CD14-positive monocyte (primary cell): ENCODE data around the gene ME2. TPM values are rescaled to one million over a fixed set of nuclear protein-coding genes. Genes with fewer than 3 reads are reported as not detected.

ENCODE experiments used
- DNase-seq, 3 donors: peaks; one replicate each; pipeline ENCODE4 v3.0.0-alpha.2; 2011 to 2022
- H2AFZ ChIP-seq: 2 replicates; pipeline ENCODE4 v1.6.0; 2012; ENCODE audit warnings: mild to moderate bottlenecking, low read depth, low read length, inconsistent platforms; ENCODE audit not compliant: insufficient read depth, poor library complexity, severe bottlenecking
- H3K27ac ChIP-seq, 2 donors: 1 replicate in 1 of 2; 2 replicates in 1 of 2; pipeline ENCODE4 v1.5.1; 2012 to 2013; ENCODE audit warnings: low read length in 2 of 2, control low read depth in 1 of 2, inconsistent platforms in 1 of 2, low read depth in 1 of 2, mild to moderate bottlenecking in 1 of 2
- H3K27me3 ChIP-seq, 2 donors: one replicate each; pipeline versions ENCODE4 v1.6.0 to v1.6.1; 2011 to 2013; ENCODE audit warnings: low read length in 2 of 2; ENCODE audit not compliant: control insufficient read depth in 2 of 2, insufficient read depth in 2 of 2
- H3K36me3 ChIP-seq, 2 donors: replicated peaks in 1 of 2; 1 replicate in 1 of 2; 2 replicates in 1 of 2; pipeline versions ENCODE4 v1.5.1 to v1.6.1; 2012 to 2013; ENCODE audit warnings: low read length in 2 of 2, control low read depth in 1 of 2, inconsistent platforms in 1 of 2, mild to moderate bottlenecking in 1 of 2; ENCODE audit not compliant: insufficient read depth in 2 of 2, control insufficient read depth in 1 of 2
- H3K4me1 ChIP-seq, 2 donors: 1 replicate in 1 of 2; 2 replicates in 1 of 2; pipeline versions ENCODE4 v1.5.1 to v1.6.1; 2012 to 2013; ENCODE audit warnings: low read length in 2 of 2, control low read depth in 1 of 2, inconsistent platforms in 1 of 2, mild to moderate bottlenecking in 1 of 2, moderate library complexity in 1 of 2; ENCODE audit not compliant: insufficient read depth in 2 of 2, control insufficient read depth in 1 of 2
- H3K4me2 ChIP-seq: replicated peaks from 2 replicates; pipeline ENCODE3; 2012; ENCODE audit warnings: low read length, moderate library complexity, mild to moderate bottlenecking; ENCODE audit not compliant: poor library complexity, severe bottlenecking; ENCODE audit errors: extremely low read depth
- H3K4me3 ChIP-seq, 3 experiments: fragments of 200-600 bp in 1 of 3; sonication (generic) in 1 of 3; replicated peaks in 1 of 3; 1 replicate in 2 of 3; 2 replicates in 1 of 3; pipeline ENCODE4 v1.5.1; 2011 to 2013; ENCODE audit warnings: low read length in 3 of 3, mild to moderate bottlenecking in 3 of 3, control low read depth in 2 of 3, low read depth in 2 of 3, inconsistent platforms in 1 of 3, moderate library complexity in 1 of 3
- H3K79me2 ChIP-seq: 2 replicates; pipeline ENCODE4 v1.6.0; 2012; ENCODE audit warnings: mild to moderate bottlenecking, control low read depth, inconsistent platforms, low read length, moderate library complexity; ENCODE audit not compliant: insufficient read depth
- H3K9ac ChIP-seq: 2 replicates; pipeline ENCODE4 v1.6.0; 2017; ENCODE audit warnings: low read length, mild to moderate bottlenecking; ENCODE audit not compliant: insufficient read depth, poor library complexity, severe bottlenecking
- H3K9me3 ChIP-seq, 2 donors: replicated peaks in 1 of 2; 1 replicate in 1 of 2; 2 replicates in 1 of 2; pipeline versions ENCODE4 v1.5.1 to v1.6.1; 2012 to 2013; ENCODE audit warnings: low read length in 2 of 2, control low read depth in 1 of 2; ENCODE audit not compliant: control insufficient read depth in 1 of 2, insufficient read depth in 1 of 2
- H4K20me1 ChIP-seq: 2 replicates; pipeline ENCODE4 v1.6.0; 2012; ENCODE audit warnings: mild to moderate bottlenecking, low read length, control low read depth, moderate library complexity; ENCODE audit not compliant: insufficient read depth
- H3K27ac Mint-ChIP-seq, 7 donors: one replicate each; pipeline ENCODE4 v1.8.0; 2020; ENCODE audit warnings: mild to moderate bottlenecking in 7 of 7, mixed read lengths in 7 of 7, moderate library complexity in 6 of 7, inconsistent platforms in 2 of 7
- H3K27me3 Mint-ChIP-seq, 3 donors: one replicate each; pipeline ENCODE4 v1.8.0; 2021 to 2022; ENCODE audit warnings: low read depth in 3 of 3, mild to moderate bottlenecking in 3 of 3, mixed read lengths in 3 of 3, moderate library complexity in 3 of 3, inconsistent platforms in 1 of 3
- H3K36me3 Mint-ChIP-seq, 2 donors: one replicate each; pipeline ENCODE4 v1.8.0; 2020; ENCODE audit warnings: mixed read lengths in 2 of 2, inconsistent platforms in 1 of 2, mild to moderate bottlenecking in 1 of 2
- H3K4me1 Mint-ChIP-seq: one replicate; pipeline ENCODE4 v1.8.0; 2020; ENCODE audit warnings: mild to moderate bottlenecking, mixed read lengths
- H3K4me3 Mint-ChIP-seq, 2 donors: one replicate each; pipeline ENCODE4 v1.8.0; 2020; ENCODE audit warnings: mild to moderate bottlenecking in 2 of 2, mixed read lengths in 2 of 2, moderate library complexity in 1 of 2
- H3K9me3 Mint-ChIP-seq, 7 donors: one replicate each; pipeline ENCODE4 v1.8.0; 2020 to 2022; ENCODE audit warnings: mixed read lengths in 7 of 7, mild to moderate bottlenecking in 6 of 7, moderate library complexity in 6 of 7, inconsistent platforms in 2 of 7
- CTCF ChIP-seq: fragments of 200-600 bp; IDR thresholded peaks from one replicate; pipeline ENCODE4 v1.8.0; 2022; ENCODE audit warnings: antibody characterized with exemption, mild to moderate bottlenecking
- WGBS: methylation state at CpG from one replicate; pipeline ENCODE4 v1.1.5; 2013; ENCODE audit warnings: missing lambda C conversion rate; ENCODE audit not compliant: insufficient coverage; 5-methylcytosine and 5-hydroxymethylcytosine counted together
- intact Hi-C, 2 donors: fragments of 100-400 bp; cut with micrococcal nuclease; formaldehyde crosslinking; loops; one replicate each; pipeline versions ENCODE4 v1.15.0 to v1.15.1; 2023
- polyA plus RNA-seq, 3 donors: library from polyadenylated mRNA; depleted of rRNA in 1 of 3; unstranded in 2 of 3; stranded (reverse) in 1 of 3; fragments of 300-500 nt in 2 of 3; fragments of >200 nt in 1 of 3; fragmentation: Illumina TruSeq in 2 of 3; gene quantifications; 1 replicate in 2 of 3; 2 replicates in 1 of 3; pipeline ENCODE4 v1.2.3, GENCODE V29; 2012 to 2021

Gene ME2
- polyA plus RNA-seq, 3 donors = 48.7 to 93.8 (median 71.7) TPM

DNA sequence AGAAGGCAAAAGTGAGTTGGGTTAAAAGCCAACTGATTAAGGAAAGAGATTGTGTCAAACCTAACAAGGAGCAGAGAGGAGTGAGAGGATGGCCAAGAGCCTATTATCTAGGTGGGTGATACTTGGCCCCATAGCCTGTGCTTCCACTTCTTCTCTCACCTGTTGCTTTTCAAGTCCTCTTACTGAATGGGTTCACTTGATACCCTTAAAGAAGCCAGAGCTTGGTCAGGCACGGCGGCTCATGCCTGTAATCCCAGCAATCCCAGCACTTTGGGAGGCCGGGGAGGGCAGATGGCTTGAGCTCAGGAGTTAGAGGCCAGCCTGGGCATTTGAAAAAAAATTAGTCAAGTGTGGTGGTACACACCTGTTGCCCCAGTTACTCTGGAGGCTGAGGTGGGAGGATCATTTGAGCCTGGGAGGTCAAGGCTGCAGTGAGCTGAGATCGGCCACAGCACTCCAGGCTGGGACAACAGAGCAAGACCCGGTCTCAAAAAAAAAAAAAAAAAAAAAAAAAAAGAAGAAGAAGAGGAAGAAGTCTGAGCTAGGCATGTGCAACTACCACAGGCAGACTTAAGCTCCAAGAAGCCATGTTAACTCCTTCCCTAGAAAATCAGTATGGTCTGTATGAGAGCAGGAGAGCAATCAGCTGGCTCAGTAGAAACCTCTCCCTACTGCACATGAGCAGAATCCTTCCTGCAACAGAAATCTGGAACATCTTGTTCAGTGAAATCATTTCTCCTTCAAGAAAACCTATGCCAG, 28.4 kb upstream of the ME2 start:
- Mint-ChIP-seq H3K4me3 (no peak overlapping the region), H3K27me3 (peaks cover 0 to 9% (median 5%) of the 10 kb centered on the region in 3 donors), H3K9me3 (no peaks in the 10 kb centered on the region), H3K36me3 (peaks cover 0 to 4% of the 10 kb centered on the region in 2 donors), H3K4me1 (peaks cover 61% of the 10 kb centered on the region), H3K27ac (peak overlapping the region in 2 of 7 donors; percentile 75 to 86)
- Histone ChIP-seq H3K4me2 (no peak overlapping the region), H3K79me2 (no peaks in the 10 kb centered on the region), H3K27me3 (no peaks in the 10 kb centered on the region), H3K9me3 (no peaks in the 10 kb centered on the region), H3K4me3 (no peak overlapping the region), H3K9ac (no peak overlapping the region), H2AFZ (no peak overlapping the region), H3K4me1 (peaks cover 52 to 57% of the 10 kb centered on the region in 2 donors), H4K20me1 (no peaks in the 10 kb centered on the region), H3K36me3 (no peaks in the 10 kb centered on the region), H3K27ac (no peak overlapping the region)
- 100% methylated on average over 1 of the region's 5 CpGs for WGBS
- DNase-seq = peak in 2 of 3 donors; percentile 31 to 38
- TF ChIP-seq CTCF = no peak
- intact Hi-C loops = no loop called here

DNA sequence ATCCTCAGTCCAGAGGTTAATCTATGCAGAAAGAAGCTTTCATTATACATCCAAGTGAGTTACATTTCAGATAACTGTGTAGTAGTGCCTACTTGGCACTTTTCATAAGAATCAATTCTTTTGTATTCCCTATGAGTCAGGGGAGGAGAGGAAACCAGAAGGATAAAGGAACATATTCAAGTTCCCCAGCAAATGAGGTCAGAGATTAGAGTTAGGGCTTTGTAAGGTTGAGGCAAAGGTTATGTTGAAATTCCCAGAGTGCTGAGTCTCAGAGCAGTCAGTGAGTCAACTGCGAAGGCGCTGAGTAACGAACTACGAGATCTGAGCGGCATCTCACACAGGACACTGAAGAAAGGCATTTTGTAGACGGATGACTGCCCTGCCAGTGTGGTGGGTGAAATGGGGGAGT, 25.1 kb upstream of the ME2 start:
- Histone ChIP-seq H3K4me3 (peak overlapping the region in 1 of 3 experiments; percentile 32), H3K27me3 (no peaks in the 10 kb centered on the region), H3K4me2 (peak overlapping the region; percentile 38), H3K9me3 (no peaks in the 10 kb centered on the region), H3K79me2 (no peaks in the 10 kb centered on the region), H2AFZ (no peak overlapping the region), H3K27ac (peak overlapping the region; percentile 77 to 89), H3K9ac (peak overlapping the region; percentile 42), H4K20me1 (no peaks in the 10 kb centered on the region), H3K4me1 (peaks cover 61% of the 10 kb centered on the region in 2 donors), H3K36me3 (no peaks in the 10 kb centered on the region)
- WGBS = 18% methylated on average over 5 of the region's 6 CpGs
- Mint-ChIP-seq H3K4me1 (peaks cover 70% of the 10 kb centered on the region), H3K27ac (peak overlapping the region; percentile 89 to 98 (median 94)), H3K9me3 (no peaks in the 10 kb centered on the region), H3K4me3 (peak overlapping the region in 1 of 2 donors; percentile 56), H3K36me3 (peaks cover 0 to 4% of the 10 kb centered on the region in 2 donors), H3K27me3 (peaks cover 0 to 6% (median 4%) of the 10 kb centered on the region in 3 donors)
- TF ChIP-seq CTCF = no peak
- intact Hi-C loops = no loop called here
- peak; percentile 86 to 96 (median 95) for DNase-seq
